Measurements from ENCODE around the gene VAV3. TPM values are rescaled to one million over a fixed set of nuclear protein-coding genes. Genes with fewer than 3 reads are reported as not detected.
A peak's percentile ranks its signal among the peaks of the same experiment; 100 is the strongest.

The VAV3 gene
- total RNA-seq, 1 donor from 2014 or later: 12.3 TPM

DNA sequence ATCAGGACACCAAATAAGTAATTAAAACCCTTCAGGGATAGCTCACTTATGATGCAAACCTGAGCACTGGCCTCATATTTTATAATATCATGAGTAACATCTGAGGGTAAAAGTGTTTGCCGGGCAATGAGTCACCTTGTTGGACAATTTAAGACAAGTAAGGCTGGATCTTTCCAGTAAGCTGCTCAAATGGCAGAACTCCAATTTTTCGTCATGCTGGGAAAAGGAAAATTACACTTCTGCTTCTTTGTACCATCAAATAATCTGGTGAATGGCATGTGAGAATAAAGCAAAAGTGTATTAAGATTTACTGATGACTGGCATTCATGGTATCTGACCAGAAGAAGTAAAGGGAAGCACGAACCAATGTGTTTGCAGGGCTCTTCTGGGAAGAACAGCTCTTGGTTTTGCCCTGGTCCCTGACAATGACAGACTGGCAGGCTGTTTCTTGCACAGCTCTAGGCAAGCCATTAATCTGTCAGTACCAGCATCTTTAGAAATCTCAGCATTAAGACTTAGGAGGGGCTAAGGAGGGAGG lies 392.2 kb downstream of the VAV3 start:
- H3K4me3 Mint-ChIP-seq: no peak overlapping the region
- H3K27me3 Mint-ChIP-seq: no peaks in the 10 kb centered on the region
- no peak for DNase-seq (ENCODE audit: extremely low spot score, unreplicated experiment)
- no peaks in the 10 kb centered on the region for H3K4me1 Mint-ChIP-seq (ENCODE audit: unreplicated experiment)
- no peaks in the 10 kb centered on the region for H3K9me3 Mint-ChIP-seq
- H3K36me3 Mint-ChIP-seq: no peaks in the 10 kb centered on the region
- TF ChIP-seq CTCF (conservative IDR thresholded peaks at IDR 0.05): no peak
- H3K27ac Mint-ChIP-seq: peak overlapping the region; percentile 39

DNA sequence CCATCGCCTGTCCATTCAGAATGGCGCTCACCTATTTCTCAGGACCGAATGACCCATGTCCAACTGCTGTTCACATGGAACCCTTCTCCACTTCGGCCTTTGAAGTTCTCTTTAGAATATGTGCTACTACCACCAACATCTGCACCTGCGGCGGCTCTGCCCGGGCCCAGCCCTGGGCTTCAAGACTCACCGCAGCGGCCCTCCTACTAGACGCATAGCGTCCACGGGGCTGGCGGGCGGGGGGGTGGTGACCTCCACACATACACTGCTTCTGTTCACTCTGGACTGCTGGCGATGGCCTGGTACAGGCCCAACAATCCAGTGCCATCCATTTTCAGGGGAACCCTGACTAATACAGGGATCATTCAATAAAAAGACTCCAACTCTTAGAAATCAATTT lies 394.2 kb downstream of the VAV3 start:
- H3K4me3 Mint-ChIP-seq: no peak overlapping the region
- no peaks in the 10 kb centered on the region for H3K27me3 Mint-ChIP-seq
- no peak for DNase-seq (ENCODE audit: extremely low spot score, unreplicated experiment)
- no peaks in the 10 kb centered on the region for H3K9me3 Mint-ChIP-seq
- no peaks in the 10 kb centered on the region for H3K36me3 Mint-ChIP-seq
- H3K27ac Mint-ChIP-seq: no peak overlapping the region
- H3K4me1 Mint-ChIP-seq (ENCODE audit: unreplicated experiment): no peaks in the 10 kb centered on the region
- no peak for TF ChIP-seq CTCF (conservative IDR thresholded peaks at IDR 0.05)

GRCh38 chr1:107563441-107563840 lies 401.5 kb downstream of the VAV3 start:
- H3K36me3 Mint-ChIP-seq: no peaks in the 10 kb centered on the region
- no peaks in the 10 kb centered on the region for H3K4me1 Mint-ChIP-seq (ENCODE audit: unreplicated experiment)
- H3K27ac Mint-ChIP-seq: no peak overlapping the region
- TF ChIP-seq CTCF (conservative IDR thresholded peaks at IDR 0.05): no peak
- H3K27me3 Mint-ChIP-seq: no peaks in the 10 kb centered on the region
- no peak overlapping the region for H3K4me3 Mint-ChIP-seq
- DNase-seq (ENCODE audit: extremely low spot score, unreplicated experiment): no peak
- no peaks in the 10 kb centered on the region for H3K9me3 Mint-ChIP-seq

- DNase-seq (ENCODE audit: extremely low spot score, unreplicated experiment): no peak
- H3K27me3 Mint-ChIP-seq: no peaks in the 10 kb centered on the region
- H3K36me3 Mint-ChIP-seq: no peaks in the 10 kb centered on the region
- no peak overlapping the region for H3K27ac Mint-ChIP-seq
- no peaks in the 10 kb centered on the region for H3K9me3 Mint-ChIP-seq
- no peak for TF ChIP-seq CTCF (conservative IDR thresholded peaks at IDR 0.05)
- no peak overlapping the region for H3K4me3 Mint-ChIP-seq
- H3K4me1 Mint-ChIP-seq (ENCODE audit: unreplicated experiment): no peaks in the 10 kb centered on the region
Observed at GRCh38 chr1:107559881-107560280, 405.1 kb downstream of the VAV3 start.

DNA sequence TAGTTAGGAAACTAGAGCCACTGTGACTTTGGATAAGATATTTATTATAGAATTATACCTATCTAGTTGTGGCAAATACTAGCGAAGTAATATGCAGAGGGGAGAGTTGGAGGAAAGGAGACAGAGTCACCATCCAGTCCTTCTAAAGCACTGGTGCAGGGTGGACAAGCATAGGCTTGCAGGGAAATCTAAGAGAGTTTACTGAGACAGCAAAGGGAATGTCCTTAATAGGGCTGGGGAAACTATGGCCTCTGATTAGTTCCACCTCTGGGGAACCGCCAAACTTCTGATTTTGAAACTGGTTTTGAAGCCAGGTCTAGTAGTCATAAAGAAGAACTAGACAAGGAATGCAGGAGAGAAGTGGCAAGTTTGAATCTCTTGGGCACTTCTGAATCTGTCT lies 407.9 kb downstream of the VAV3 start:
- peaks cover 5% of the 10 kb centered on the region for H3K9me3 Mint-ChIP-seq
- H3K36me3 Mint-ChIP-seq: no peaks in the 10 kb centered on the region

More for the DNA sequence above, 407.9 kb downstream of the VAV3 start:
- TF ChIP-seq CTCF (conservative IDR thresholded peaks at IDR 0.05): no peak
- Mint-ChIP-seq H3K4me3 (no peak overlapping the region), H3K27me3 (no peaks in the 10 kb centered on the region), H3K4me1 (ENCODE audit: unreplicated experiment) (no peaks in the 10 kb centered on the region), H3K27ac (no peak overlapping the region)
- DNase-seq (ENCODE audit: extremely low spot score, unreplicated experiment): no peak
